Activated CD4-positive, CD25-positive, alpha-beta regulatory T cell treated with anti-CD3 and anti-CD28 coated beads, Interleukin-2, amount 50 U/mL, for 72 hours (primary cell): ENCODE data around the gene UNC5B.

Experiments
- DNase-seq: peaks from one replicate; pipeline ENCODE4 v3.0.0; 2021

The UNC5B gene

GRCh38 chr10:71302874-71303568, 90.7 kb downstream of the UNC5B start:
- DNase-seq = no peak

GRCh38 chr10:71303569-71303907, 91.2 kb downstream of the UNC5B start:
- DNase-seq = no peak

GRCh38 chr10:71304914-71305313, 92.5 kb downstream of the UNC5B start:
- no peak for DNase-seq

- DNase-seq = no peak
These were observed 94.6 kb downstream of the UNC5B start for GRCh38 chr10:71306979-71307378.

- DNase-seq = no peak
These were observed 95.2 kb downstream of the UNC5B start for GRCh38 chr10:71307469-71308085.

- DNase-seq = no peak
These were observed 95.9 kb downstream of the UNC5B start for GRCh38 chr10:71308244-71308643.

- no peak for DNase-seq
These were observed 96.6 kb downstream of the UNC5B start for GRCh38 chr10:71308985-71309384.

- no peak for DNase-seq
These were observed 97.5 kb downstream of the UNC5B start for GRCh38 chr10:71309919-71310318.

- DNase-seq = no peak
These were observed 99.8 kb downstream of the UNC5B start for GRCh38 chr10:71312220-71312619.

GRCh38 chr10:71312811-71313789, 100.7 kb downstream of the UNC5B start:
- DNase-seq = no peak

- DNase-seq = peak; percentile 40
These were observed 101.8 kb downstream of the UNC5B start for GRCh38 chr10:71314028-71314693.

- no peak for DNase-seq
These were observed 102.4 kb downstream of the UNC5B start for GRCh38 chr10:71314694-71315225.

GRCh38 chr10:71316056-71316785, 103.9 kb downstream of the UNC5B start:
- no peak for DNase-seq

- no peak for DNase-seq
These were observed 104.4 kb downstream of the UNC5B start for GRCh38 chr10:71316786-71317160.

- DNase-seq = no peak
These were observed 105.4 kb downstream of the UNC5B start for GRCh38 chr10:71317739-71318138.

GRCh38 chr10:71319042-71319799, 106.9 kb downstream of the UNC5B start, which contains the start of gene SLC29A3:
TSS of gene SLC29A3 (plus strand) at chr10:71319259. CDS start at chr10:71319310, 51 bp downstream.
- peak; percentile 85 for DNase-seq

- DNase-seq = no peak
These were observed 107.5 kb downstream of the UNC5B start for GRCh38 chr10:71319800-71320392.

- DNase-seq = no peak
These were observed 108.2 kb downstream of the UNC5B start for GRCh38 chr10:71320592-71320991.

- DNase-seq = no peak
These were observed 109.0 kb downstream of the UNC5B start for GRCh38 chr10:71321386-71321785.

GRCh38 chr10:71323407-71323806, 111.0 kb downstream of the UNC5B start:
- no peak for DNase-seq

GRCh38 chr10:71324743-71325142, 112.4 kb downstream of the UNC5B start:
- DNase-seq = no peak
